Lower lobe of right lung (tissue), 2 donors: ENCODE data around the gene LMAN1L. TPM values are rescaled to one million over a fixed set of nuclear protein-coding genes. Genes with fewer than 3 reads are reported as not detected.

Experiments used
- ATAC-seq, 2 donors: fragments of 200-7000 bp; cut with Tn5 transposase; one replicate each; pipeline ENCODE4 v1.9.1; 2020 to 2022; ENCODE audit warnings: mild to moderate bottlenecking in 2 of 2, moderate library complexity in 2 of 2
- DNase-seq: peaks from one replicate; pipeline ENCODE4 v3.0.0-alpha.2; 2020
- H3K27ac ChIP-seq: fragments of 200-600 bp; one replicate; pipeline ENCODE4 v1.8.0; 2022
- H3K27me3 ChIP-seq: fragments of 200-600 bp; one replicate; pipeline ENCODE4 v1.8.0; 2022; ENCODE audit warnings: low read depth
- H3K36me3 ChIP-seq: fragments of 200-600 bp; one replicate; pipeline ENCODE4 v1.8.0; 2022; ENCODE audit warnings: mild to moderate bottlenecking
- H3K4me1 ChIP-seq: fragments of 200-600 bp; one replicate; pipeline ENCODE4 v1.8.0; 2022
- H3K4me3 ChIP-seq: fragments of 200-600 bp; one replicate; pipeline ENCODE4 v1.8.0; 2022; ENCODE audit warnings: mild to moderate bottlenecking
- H3K9me3 ChIP-seq: fragments of 200-600 bp; one replicate; pipeline ENCODE4 v1.8.0; 2022
- CTCF ChIP-seq: fragments of 200-600 bp; IDR thresholded peaks from one replicate; pipeline ENCODE4 v1.8.0; 2022; ENCODE audit warnings: antibody characterized with exemption, mild to moderate bottlenecking
- intact Hi-C: fragments of 100-400 bp; cut with DNase I; formaldehyde crosslinking; loops from one replicate; pipeline ENCODE4 v1.11.0; 2022
- total RNA-seq: library from RNA; stranded (reverse); fragmentation: NEBNext Ultra II Directional; extraction: Animal tissue kit (Norgen Biotek cat#: 25700); gene quantifications from one replicate; pipeline ENCODE4 v1.2.1, GENCODE V29; 2021
- donor health status: DM: no; HTN: yes; CAD: no; lungs with severe emphysema.

The LMAN1L gene
- total RNA-seq, 1 donor from 2014 or later: not detected

- Histone ChIP-seq H3K9me3 (no peaks in the 10 kb centered on the region), H3K4me1 (peaks cover 39% of the 10 kb centered on the region), H3K4me3 (no peak overlapping the region), H3K27me3 (no peaks in the 10 kb centered on the region), H3K36me3 (peaks cover 56% of the 10 kb centered on the region), H3K27ac (no peak overlapping the region)
- intact Hi-C loops: no loop called here
- no peak for DNase-seq
- no peak for TF ChIP-seq CTCF
- no peak for ATAC-seq
Observed at GRCh38 chr15:74855857-74856256, 43.2 kb downstream of the LMAN1L start.

- Histone ChIP-seq H3K36me3 (peaks cover 55% of the 10 kb centered on the region), H3K4me3 (no peak overlapping the region), H3K27ac (no peak overlapping the region), H3K27me3 (no peaks in the 10 kb centered on the region), H3K4me1 (peaks cover 39% of the 10 kb centered on the region), H3K9me3 (no peaks in the 10 kb centered on the region)
- intact Hi-C loops: no loop called here
- DNase-seq (no peak), ATAC-seq (no peak)
- TF ChIP-seq CTCF: no peak
Observed at GRCh38 chr15:74856537-74856936, 43.9 kb downstream of the LMAN1L start.

GRCh38 chr15:74857082-74857655, 44.5 kb downstream of the LMAN1L start:
- Histone ChIP-seq H3K9me3 (no peaks in the 10 kb centered on the region), H3K4me3 (no peak overlapping the region), H3K27me3 (no peaks in the 10 kb centered on the region), H3K27ac (no peak overlapping the region), H3K4me1 (peaks cover 39% of the 10 kb centered on the region), H3K36me3 (peaks cover 49% of the 10 kb centered on the region)
- DNase-seq (no peak), ATAC-seq (peak; percentile 34 to 40)
- TF ChIP-seq CTCF: no peak
- intact Hi-C loops: no loop called here

- intact Hi-C loops: no loop called here
- no peak for ATAC-seq
- Histone ChIP-seq H3K4me1 (peaks cover 39% of the 10 kb centered on the region), H3K4me3 (no peak overlapping the region), H3K27me3 (no peaks in the 10 kb centered on the region), H3K36me3 (peaks cover 42% of the 10 kb centered on the region), H3K27ac (no peak overlapping the region), H3K9me3 (no peaks in the 10 kb centered on the region)
- no peak for DNase-seq
- TF ChIP-seq CTCF: no peak
Observed at GRCh38 chr15:74857671-74858368, 45.2 kb downstream of the LMAN1L start.

GRCh38 chr15:74858369-74858740, 45.7 kb downstream of the LMAN1L start:
- no peak overlapping the region for H3K27ac ChIP-seq
- H3K9me3 ChIP-seq: no peaks in the 10 kb centered on the region
- H3K4me1 ChIP-seq: peaks cover 44% of the 10 kb centered on the region
- no peak overlapping the region for H3K4me3 ChIP-seq
- no peaks in the 10 kb centered on the region for H3K27me3 ChIP-seq
- H3K36me3 ChIP-seq: peaks cover 37% of the 10 kb centered on the region
- ATAC-seq (no peak), DNase-seq (no peak)
- intact Hi-C loops: no loop called here
- no peak for TF ChIP-seq CTCF
